ENCODE measurements around the gene PCCB.

- TF ChIP-seq CTCF (conservative IDR thresholded peaks at IDR 0.05) = no peak
- TF ChIP-seq ZFX (IDR thresholded peaks at IDR 0.05) = no peak
These were observed 46.8 kb downstream of the PCCB start for GRCh38 chr3:136296960-136297359.
